GM12878 (cell line): ENCODE results near the gene HMCN2. TPM values are rescaled to one million over a fixed set of nuclear protein-coding genes. Genes with fewer than 3 reads are reported as not detected.

ENCODE experiments used
- ATAC-seq: fragments of 200-7000 bp; cut with Tn5 transposase; 3 replicates; pipeline ENCODE4 v1.9.1; 2020; ENCODE audit warnings: mild to moderate bottlenecking, moderate library complexity
- BruUV-seq: library from RNA; stranded (reverse); fragments of 400-500 nt; replicated peaks from 2 replicates; lab custom pipeline; 2021; lab: Mats Ljungman, UMichigan
- CTCF ChIA-PET: fragments of 300-600 bp; sonication (Branson Sonifier 250); formaldehyde crosslinking; extraction: SDS; loops from one replicate; lab custom pipeline; 2021; ENCODE audit warnings: inconsistent platforms; lab: Yijun Ruan, JAX
- POLR2A ChIA-PET: fragments of 350-600 bp; formaldehyde crosslinking; extraction: SDS; loops from one replicate; lab custom pipeline; 2021; ENCODE audit warnings: inconsistent platforms; lab: Charles Lee
- RAD21 ChIA-PET: fragments of 300-600 bp; sonication (Branson Sonifier 250); formaldehyde crosslinking; loops from one replicate; lab custom pipeline; 2023; ENCODE audit warnings: antibody characterized with exemption; ENCODE audit not compliant: unreplicated experiment; lab: Charles Lee
- SMC1A ChIA-PET: fragments of 300-600 bp; sonication (Branson Sonifier 250); formaldehyde crosslinking; loops from one replicate; lab custom pipeline; 2023; ENCODE audit not compliant: unreplicated experiment, uncharacterized antibody; lab: Charles Lee
- DNase-seq: peaks from one replicate; pipeline ENCODE4 v3.0.0-alpha.2; 2011; ENCODE audit warnings: low read depth, low spot score
- FAIRE-seq: peaks from 3 replicates; lab custom pipeline; 2011; peaks lifted over from hg19 to GRCh38; lab: Jason Lieb, UNC
- H2AFZ ChIP-seq: 2 replicates; pipeline ENCODE4 v1.6.0; 2011; ENCODE audit warnings: low read depth, low read length, control low read depth; ENCODE audit not compliant: control insufficient read depth
- H3K27ac ChIP-seq: 2 replicates; pipeline ENCODE4 v1.5.1; 2011; ENCODE audit warnings: control low read depth; ENCODE audit not compliant: control insufficient read depth, insufficient read depth
- H3K27me3 ChIP-seq, 2 experiments: replicated peaks in 1 of 2; 2 replicates each; pipeline versions ENCODE4 v1.6.0 to v1.6.1; 2011; ENCODE audit warnings: low read length in 1 of 2; ENCODE audit not compliant: control insufficient read depth in 2 of 2, insufficient read depth in 2 of 2
- H3K36me3 ChIP-seq, 2 experiments: 2 replicates each; pipeline ENCODE4 v1.5.1; 2011; ENCODE audit warnings: low read length in 1 of 2; ENCODE audit not compliant: control insufficient read depth in 2 of 2, insufficient read depth in 2 of 2
- H3K4me1 ChIP-seq: 2 replicates; pipeline ENCODE4 v1.6.1; 2011; ENCODE audit warnings: mild to moderate bottlenecking, low read length, moderate library complexity, mixed read lengths; ENCODE audit not compliant: control insufficient read depth, insufficient read depth
- H3K4me2 ChIP-seq: 2 replicates; pipeline ENCODE4 v1.6.0; 2011; ENCODE audit warnings: control low read depth; ENCODE audit not compliant: control insufficient read depth, insufficient read depth
- H3K4me3 ChIP-seq: fragments of 200-600 bp; sonication (generic); 2 replicates; pipeline ENCODE4 v1.5.1; 2016
- H3K79me2 ChIP-seq: 2 replicates; pipeline ENCODE4 v1.6.0; 2011; ENCODE audit warnings: low read length; ENCODE audit not compliant: control insufficient read depth, insufficient read depth
- H3K9ac ChIP-seq: 2 replicates; pipeline ENCODE4 v1.8.0; 2011; ENCODE audit warnings: low read length, control low read depth, mixed read lengths; ENCODE audit not compliant: control insufficient read depth, insufficient read depth
- H3K9me3 ChIP-seq: replicated peaks from 3 replicates; pipeline ENCODE4 v1.5.1; 2011; ENCODE audit warnings: mild to moderate bottlenecking, low read length; ENCODE audit not compliant: control insufficient read depth, insufficient read depth
- H4K20me1 ChIP-seq: 2 replicates; pipeline ENCODE4 v1.6.0; 2011; ENCODE audit not compliant: control insufficient read depth, insufficient read depth
- EGR1 ChIP-seq, 2 experiments: IDR thresholded peaks; 1 replicate in 1 of 2; 2 replicates in 1 of 2; pipeline ENCODE4 v1.6.1; 2011 to 2012; ENCODE audit warnings: low read depth in 2 of 2, low read length in 2 of 2, borderline replicate concordance in 1 of 2, mild to moderate bottlenecking in 1 of 2, moderate library complexity in 1 of 2
- IKZF1 ChIP-seq: fragments of 450-650 bp; conservative IDR thresholded peaks from 2 replicates; pipeline ENCODE4 v1.6.1; 2017; ENCODE audit warnings: antibody characterized with exemption, mild to moderate bottlenecking
- NR2F1 ChIP-seq: fragments of 450-650 bp; conservative IDR thresholded peaks from 2 replicates; pipeline ENCODE4 v1.6.1; 2017; ENCODE audit warnings: mild to moderate bottlenecking
- SPI1 ChIP-seq: IDR thresholded peaks from 2 replicates; pipeline ENCODE4 v1.6.1; 2011; ENCODE audit warnings: low read depth, mild to moderate bottlenecking, low read length, moderate library complexity, borderline replicate concordance; ENCODE audit not compliant: insufficient read depth
- WGBS: methylation state at CpG from one replicate; pipeline ENCODE4 v1.1.6; 2016; ENCODE audit warnings: low lambda C conversion rate; ENCODE audit not compliant: insufficient replicate concordance, insufficient coverage; ENCODE audit errors: missing lambda C conversion rate; 5-methylcytosine and 5-hydroxymethylcytosine counted together
- in situ Hi-C: fragments of 300-500 bp; cut with MboI; formaldehyde crosslinking; loops from 9 replicates; pipeline ENCODE4 v1.14.3; 2018; ENCODE audit warnings: mixed read lengths
- intact Hi-C: fragments of 100-400 bp; cut with micrococcal nuclease; formaldehyde crosslinking; loops from one replicate; pipeline ENCODE4 v1.14.2; 2022; ENCODE audit not compliant: unreplicated experiment
- polyA plus RNA-seq, 11 experiments: library from polyadenylated mRNA; depleted of rRNA in 4 of 11; unstranded in 6 of 11; stranded (reverse) in 5 of 11; fragments of >200 nt; fragmentation: Nextera tagmentation in 4 of 11; fragmentation: Illumina TruSeq in 1 of 11; extraction: Ambion mirVana in 4 of 11; extraction: Trizol in 1 of 11; gene quantifications; 1 replicate in 1 of 11; 2 replicates in 10 of 11; pipeline versions ENCODE4 v1.2.1 to v1.2.3, GENCODE V29; 2011 to 2016; ENCODE audit warnings: inconsistent platforms in 2 of 11, missing spikeins in 2 of 11, low read depth in 1 of 11
- total RNA-seq, 4 experiments: library from RNA; depleted of rRNA in 3 of 4; stranded (reverse); fragments of >200 nt in 3 of 4; fragmentation: Illumina TruSeq in 1 of 4; extraction: Trizol in 1 of 4; gene quantifications; 2 replicates each; pipeline versions ENCODE4 v1.2.1 to v1.2.3, GENCODE V29; 2013 to 2021
- TF ChIP-seq, protein P1 (sequence below): fragments of 450-650 bp; IDR thresholded peaks from 2 replicates; pipeline ENCODE4 v1.6.1; 2017; ENCODE audit warnings: mild to moderate bottlenecking, moderate library complexity
- TF ChIP-seq, protein P2 (sequence below): fragments of 450-650 bp; IDR thresholded peaks from 2 replicates; pipeline ENCODE4 v1.6.1; 2014; ENCODE audit warnings: mild to moderate bottlenecking
- TF ChIP-seq, protein P3 (sequence below): IDR thresholded peaks from 2 replicates; pipeline ENCODE4 v1.6.1; 2011; ENCODE audit warnings: borderline replicate concordance, low read depth, mild to moderate bottlenecking, moderate library complexity, mixed read lengths, low read length; ENCODE audit not compliant: insufficient read depth; ENCODE audit errors: extremely low read length
- TF ChIP-seq, protein P4 (sequence below): IDR thresholded peaks from 2 replicates; pipeline ENCODE4 v1.6.1; 2011; ENCODE audit warnings: low read depth, mild to moderate bottlenecking, low read length, moderate library complexity, borderline replicate concordance; ENCODE audit errors: extremely low read depth
- TF ChIP-seq, protein P5 (sequence below): IDR thresholded peaks from 2 replicates; pipeline ENCODE4 v1.6.1; 2012; ENCODE audit warnings: low read depth, low read length, improper control_type of control experiment
- TF ChIP-seq, protein P6 (sequence below): fragments of 450-650 bp; formaldehyde crosslinking; IDR thresholded peaks from 2 replicates; pipeline ENCODE4 v1.5.0; 2022; ENCODE audit warnings: mild to moderate bottlenecking, missing genetic modification characterization

The HMCN2 gene
- total and polyA plus RNA-seq, 10 of the 15 experiments (the other 5 are each of a cell fraction or from before 2014, with no cell fraction given): 0.04 TPM; not detected in 9

DNA sequence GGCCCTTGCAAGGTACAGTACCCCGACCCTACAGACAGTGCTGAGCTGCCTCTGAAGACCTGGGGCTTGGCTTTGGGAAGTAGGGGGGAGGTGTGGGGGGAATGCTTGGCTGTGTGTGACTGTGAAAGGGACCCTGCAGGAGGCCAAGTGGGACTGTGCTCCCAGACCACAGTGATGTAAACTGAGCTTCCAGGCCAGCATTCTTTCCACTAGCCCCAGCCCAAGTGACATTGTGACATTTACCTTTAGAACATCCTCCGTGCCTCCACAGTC, 31.2 kb downstream of the HMCN2 start:
- H3K27ac ChIP-seq: no peak overlapping the region
- H3K4me3 ChIP-seq: no peak overlapping the region
- POLR2A ChIA-PET: no interaction called here
- DNase-seq (no peak), ATAC-seq (no peak), FAIRE-seq (no peak)
- 0% methylated on average over 2 of the region's 2 CpGs for WGBS
- no peaks in the 10 kb centered on the region for H4K20me1 ChIP-seq
- no peaks in the 10 kb centered on the region; a peak in 1 of 4 replicates for H3K27me3 ChIP-seq
- in situ Hi-C loops: no loop called here
- no peaks in the 10 kb centered on the region for H3K36me3 ChIP-seq
- no peaks in the 10 kb centered on the region for H3K79me2 ChIP-seq
- RAD21 ChIA-PET: no interaction called here
- BruUV-seq: no TSS peak
- no peaks in the 10 kb centered on the region for H3K4me1 ChIP-seq
- intact Hi-C loops: no loop called here
- TF ChIP-seq SPI1 (no peak), NR2F1 (no peak), IKZF1 (no peak), EGR1 (IDR thresholded peaks at IDR 0.05; ENCODE audit: borderline replicate concordance in 1 of 2, low read depth in 2 of 2, low read length in 2 of 2) (no peak)
- TF ChIP-seq, protein P1, sequence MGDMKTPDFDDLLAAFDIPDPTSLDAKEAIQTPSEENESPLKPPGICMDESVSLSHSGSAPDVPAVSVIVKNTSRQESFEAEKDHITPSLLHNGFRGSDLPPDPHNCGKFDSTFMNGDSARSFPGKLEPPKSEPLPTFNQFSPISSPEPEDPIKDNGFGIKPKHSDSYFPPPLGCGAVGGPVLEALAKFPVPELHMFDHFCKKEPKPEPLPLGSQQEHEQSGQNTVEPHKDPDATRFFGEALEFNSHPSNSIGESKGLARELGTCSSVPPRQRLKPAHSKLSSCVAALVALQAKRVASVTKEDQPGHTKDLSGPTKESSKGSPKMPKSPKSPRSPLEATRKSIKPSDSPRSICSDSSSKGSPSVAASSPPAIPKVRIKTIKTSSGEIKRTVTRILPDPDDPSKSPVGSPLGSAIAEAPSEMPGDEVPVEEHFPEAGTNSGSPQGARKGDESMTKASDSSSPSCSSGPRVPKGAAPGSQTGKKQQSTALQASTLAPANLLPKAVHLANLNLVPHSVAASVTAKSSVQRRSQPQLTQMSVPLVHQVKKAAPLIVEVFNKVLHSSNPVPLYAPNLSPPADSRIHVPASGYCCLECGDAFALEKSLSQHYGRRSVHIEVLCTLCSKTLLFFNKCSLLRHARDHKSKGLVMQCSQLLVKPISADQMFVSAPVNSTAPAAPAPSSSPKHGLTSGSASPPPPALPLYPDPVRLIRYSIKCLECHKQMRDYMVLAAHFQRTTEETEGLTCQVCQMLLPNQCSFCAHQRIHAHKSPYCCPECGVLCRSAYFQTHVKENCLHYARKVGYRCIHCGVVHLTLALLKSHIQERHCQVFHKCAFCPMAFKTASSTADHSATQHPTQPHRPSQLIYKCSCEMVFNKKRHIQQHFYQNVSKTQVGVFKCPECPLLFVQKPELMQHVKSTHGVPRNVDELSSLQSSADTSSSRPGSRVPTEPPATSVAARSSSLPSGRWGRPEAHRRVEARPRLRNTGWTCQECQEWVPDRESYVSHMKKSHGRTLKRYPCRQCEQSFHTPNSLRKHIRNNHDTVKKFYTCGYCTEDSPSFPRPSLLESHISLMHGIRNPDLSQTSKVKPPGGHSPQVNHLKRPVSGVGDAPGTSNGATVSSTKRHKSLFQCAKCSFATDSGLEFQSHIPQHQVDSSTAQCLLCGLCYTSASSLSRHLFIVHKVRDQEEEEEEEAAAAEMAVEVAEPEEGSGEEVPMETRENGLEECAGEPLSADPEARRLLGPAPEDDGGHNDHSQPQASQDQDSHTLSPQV: no peak
- TF ChIP-seq, protein P2, sequence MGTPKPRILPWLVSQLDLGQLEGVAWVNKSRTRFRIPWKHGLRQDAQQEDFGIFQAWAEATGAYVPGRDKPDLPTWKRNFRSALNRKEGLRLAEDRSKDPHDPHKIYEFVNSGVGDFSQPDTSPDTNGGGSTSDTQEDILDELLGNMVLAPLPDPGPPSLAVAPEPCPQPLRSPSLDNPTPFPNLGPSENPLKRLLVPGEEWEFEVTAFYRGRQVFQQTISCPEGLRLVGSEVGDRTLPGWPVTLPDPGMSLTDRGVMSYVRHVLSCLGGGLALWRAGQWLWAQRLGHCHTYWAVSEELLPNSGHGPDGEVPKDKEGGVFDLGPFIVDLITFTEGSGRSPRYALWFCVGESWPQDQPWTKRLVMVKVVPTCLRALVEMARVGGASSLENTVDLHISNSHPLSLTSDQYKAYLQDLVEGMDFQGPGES: no peak
- TF ChIP-seq, protein P3, sequence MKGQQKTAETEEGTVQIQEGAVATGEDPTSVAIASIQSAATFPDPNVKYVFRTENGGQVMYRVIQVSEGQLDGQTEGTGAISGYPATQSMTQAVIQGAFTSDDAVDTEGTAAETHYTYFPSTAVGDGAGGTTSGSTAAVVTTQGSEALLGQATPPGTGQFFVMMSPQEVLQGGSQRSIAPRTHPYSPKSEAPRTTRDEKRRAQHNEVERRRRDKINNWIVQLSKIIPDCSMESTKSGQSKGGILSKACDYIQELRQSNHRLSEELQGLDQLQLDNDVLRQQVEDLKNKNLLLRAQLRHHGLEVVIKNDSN: no peak
- TF ChIP-seq, protein P4, sequence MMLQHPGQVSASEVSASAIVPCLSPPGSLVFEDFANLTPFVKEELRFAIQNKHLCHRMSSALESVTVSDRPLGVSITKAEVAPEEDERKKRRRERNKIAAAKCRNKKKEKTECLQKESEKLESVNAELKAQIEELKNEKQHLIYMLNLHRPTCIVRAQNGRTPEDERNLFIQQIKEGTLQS: no peak
- TF ChIP-seq, protein P5, sequence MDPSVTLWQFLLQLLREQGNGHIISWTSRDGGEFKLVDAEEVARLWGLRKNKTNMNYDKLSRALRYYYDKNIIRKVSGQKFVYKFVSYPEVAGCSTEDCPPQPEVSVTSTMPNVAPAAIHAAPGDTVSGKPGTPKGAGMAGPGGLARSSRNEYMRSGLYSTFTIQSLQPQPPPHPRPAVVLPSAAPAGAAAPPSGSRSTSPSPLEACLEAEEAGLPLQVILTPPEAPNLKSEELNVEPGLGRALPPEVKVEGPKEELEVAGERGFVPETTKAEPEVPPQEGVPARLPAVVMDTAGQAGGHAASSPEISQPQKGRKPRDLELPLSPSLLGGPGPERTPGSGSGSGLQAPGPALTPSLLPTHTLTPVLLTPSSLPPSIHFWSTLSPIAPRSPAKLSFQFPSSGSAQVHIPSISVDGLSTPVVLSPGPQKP: no peak
- TF ChIP-seq, protein P6, sequence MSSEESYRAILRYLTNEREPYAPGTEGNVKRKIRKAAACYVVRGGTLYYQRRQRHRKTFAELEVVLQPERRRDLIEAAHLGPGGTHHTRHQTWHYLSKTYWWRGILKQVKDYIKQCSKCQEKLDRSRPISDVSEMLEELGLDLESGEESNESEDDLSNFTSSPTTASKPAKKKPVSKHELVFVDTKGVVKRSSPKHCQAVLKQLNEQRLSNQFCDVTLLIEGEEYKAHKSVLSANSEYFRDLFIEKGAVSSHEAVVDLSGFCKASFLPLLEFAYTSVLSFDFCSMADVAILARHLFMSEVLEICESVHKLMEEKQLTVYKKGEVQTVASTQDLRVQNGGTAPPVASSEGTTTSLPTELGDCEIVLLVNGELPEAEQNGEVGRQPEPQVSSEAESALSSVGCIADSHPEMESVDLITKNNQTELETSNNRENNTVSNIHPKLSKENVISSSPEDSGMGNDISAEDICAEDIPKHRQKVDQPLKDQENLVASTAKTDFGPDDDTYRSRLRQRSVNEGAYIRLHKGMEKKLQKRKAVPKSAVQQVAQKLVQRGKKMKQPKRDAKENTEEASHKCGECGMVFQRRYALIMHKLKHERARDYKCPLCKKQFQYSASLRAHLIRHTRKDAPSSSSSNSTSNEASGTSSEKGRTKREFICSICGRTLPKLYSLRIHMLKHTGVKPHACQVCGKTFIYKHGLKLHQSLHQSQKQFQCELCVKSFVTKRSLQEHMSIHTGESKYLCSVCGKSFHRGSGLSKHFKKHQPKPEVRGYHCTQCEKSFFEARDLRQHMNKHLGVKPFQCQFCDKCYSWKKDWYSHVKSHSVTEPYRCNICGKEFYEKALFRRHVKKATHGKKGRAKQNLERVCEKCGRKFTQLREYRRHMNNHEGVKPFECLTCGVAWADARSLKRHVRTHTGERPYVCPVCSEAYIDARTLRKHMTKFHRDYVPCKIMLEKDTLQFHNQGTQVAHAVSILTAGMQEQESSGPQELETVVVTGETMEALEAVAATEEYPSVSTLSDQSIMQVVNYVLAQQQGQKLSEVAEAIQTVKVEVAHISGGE (CRISPR knock-in tag): no peak
- no peak overlapping the region for H2AFZ ChIP-seq
- no peak overlapping the region for H3K9ac ChIP-seq
- H3K4me2 ChIP-seq: no peak overlapping the region
- CTCF ChIA-PET: interaction anchor here (1.1 kb wide), 1 partner anchor 189 kb away, joined by 3 read pairs; no protein-coding TSS in a partner anchor
- SMC1A ChIA-PET: no interaction called here
- H3K9me3 ChIP-seq: no peaks in the 10 kb centered on the region
